HCT116 (cell line): ENCODE results near the gene EPYC.

Experiments
- EZH2 ChIP-seq: fragments of 200-600 bp; sonication (generic); IDR thresholded peaks from 2 replicates; pipeline ENCODE4 v1.6.1; 2017; ENCODE audit warnings: antibody characterized with exemption, mixed run types
- POLR2A ChIP-seq: IDR thresholded peaks from 2 replicates; pipeline ENCODE4 v1.7.0; 2011; ENCODE audit warnings: borderline replicate concordance; ENCODE audit not compliant: insufficient read depth, insufficient read length; ENCODE audit errors: extremely low read depth
- ZBTB33 ChIP-seq: IDR thresholded peaks from 2 replicates; pipeline ENCODE4 v1.6.1; 2011; ENCODE audit warnings: mild to moderate bottlenecking, low read length, moderate library complexity; ENCODE audit not compliant: insufficient replicate concordance; ENCODE audit errors: extremely low read depth

DNA sequence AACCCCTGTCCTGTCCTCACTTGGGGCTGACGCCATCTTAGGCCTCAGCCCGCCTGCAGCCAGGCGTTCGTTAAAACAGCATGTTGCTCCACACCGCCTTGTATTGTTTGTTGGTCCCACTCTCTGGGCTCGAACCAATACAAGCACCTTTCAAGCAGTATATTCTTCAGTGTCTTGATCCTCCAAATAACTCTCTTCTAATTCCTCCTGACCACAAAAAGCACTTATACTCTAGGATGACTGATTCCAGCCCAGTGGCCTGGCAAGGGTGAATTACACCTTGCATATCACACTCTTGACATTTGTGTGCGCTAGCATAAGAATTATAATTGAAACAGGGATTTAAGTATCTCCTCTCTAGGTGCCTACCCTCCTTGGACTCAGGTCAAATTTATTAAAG lies 56.9 kb downstream of the EPYC start:
- TF ChIP-seq ZBTB33 = no peak
- no peak for TF ChIP-seq POLR2A
- no peak for TF ChIP-seq EZH2
